RWPE1 (cell line): ENCODE results near the gene AUTS2.

Source experiments
- CTCF ChIA-PET: fragments of 350-600 bp; sonication (Branson Sonifier 250); formaldehyde crosslinking; extraction: SDS; loops from one replicate; lab custom pipeline; 2021; lab: Yijun Ruan, JAX
- POLR2A ChIA-PET: fragments of 400-600 bp; formaldehyde crosslinking; extraction: SDS; loops from one replicate; lab custom pipeline; 2020; ENCODE audit warnings: antibody characterized with exemption; ENCODE audit not compliant: low non-redundant PET; lab: Yijun Ruan, JAX
- DNase-seq: peaks from one replicate; pipeline ENCODE4 v3.0.0; 2012; ENCODE audit warnings: low spot score
- H3K27ac ChIP-seq: fragments of 450-650 bp; 2 replicates; pipeline ENCODE4 v1.5.1; 2017
- TF ChIP-seq, protein P1 (sequence below): fragments of 450-650 bp; conservative IDR thresholded peaks from 2 replicates; pipeline ENCODE4 v1.5.1; 2017; ENCODE audit warnings: low read depth, mild to moderate bottlenecking

AUTS2 gene

DNA sequence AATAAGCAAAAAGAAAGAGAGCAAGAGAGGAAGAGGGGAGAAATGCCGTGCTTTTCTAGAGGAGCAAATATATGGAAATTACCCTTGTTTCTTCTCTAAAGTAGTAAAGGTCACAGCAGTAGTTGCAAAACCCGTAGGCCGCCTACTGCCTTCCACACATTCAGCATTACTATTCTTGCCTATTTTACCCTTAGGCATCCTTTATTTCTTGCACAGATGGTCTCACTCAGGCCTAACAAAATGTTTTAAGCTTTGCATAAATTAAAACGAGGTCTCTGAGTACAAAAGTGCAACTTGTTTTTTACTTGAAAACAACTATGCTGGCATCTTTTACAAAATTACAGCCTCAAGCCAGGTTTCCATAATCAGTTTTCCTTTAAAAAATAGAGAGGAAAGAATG, 644.6 kb downstream of the AUTS2 start:
- TF ChIP-seq, protein P1, sequence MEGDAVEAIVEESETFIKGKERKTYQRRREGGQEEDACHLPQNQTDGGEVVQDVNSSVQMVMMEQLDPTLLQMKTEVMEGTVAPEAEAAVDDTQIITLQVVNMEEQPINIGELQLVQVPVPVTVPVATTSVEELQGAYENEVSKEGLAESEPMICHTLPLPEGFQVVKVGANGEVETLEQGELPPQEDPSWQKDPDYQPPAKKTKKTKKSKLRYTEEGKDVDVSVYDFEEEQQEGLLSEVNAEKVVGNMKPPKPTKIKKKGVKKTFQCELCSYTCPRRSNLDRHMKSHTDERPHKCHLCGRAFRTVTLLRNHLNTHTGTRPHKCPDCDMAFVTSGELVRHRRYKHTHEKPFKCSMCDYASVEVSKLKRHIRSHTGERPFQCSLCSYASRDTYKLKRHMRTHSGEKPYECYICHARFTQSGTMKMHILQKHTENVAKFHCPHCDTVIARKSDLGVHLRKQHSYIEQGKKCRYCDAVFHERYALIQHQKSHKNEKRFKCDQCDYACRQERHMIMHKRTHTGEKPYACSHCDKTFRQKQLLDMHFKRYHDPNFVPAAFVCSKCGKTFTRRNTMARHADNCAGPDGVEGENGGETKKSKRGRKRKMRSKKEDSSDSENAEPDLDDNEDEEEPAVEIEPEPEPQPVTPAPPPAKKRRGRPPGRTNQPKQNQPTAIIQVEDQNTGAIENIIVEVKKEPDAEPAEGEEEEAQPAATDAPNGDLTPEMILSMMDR: no peak
- H3K27ac ChIP-seq: no peak overlapping the region
- ChIA-PET POLR2A (no interaction called here), CTCF (no interaction called here)
- no peak for DNase-seq

GRCh38 chr7:70243443-70243842, 645.2 kb downstream of the AUTS2 start:
- POLR2A ChIA-PET: no interaction called here
- TF ChIP-seq, protein P1: no peak
- no peak overlapping the region for H3K27ac ChIP-seq
- no peak for DNase-seq
- CTCF ChIA-PET: no interaction called here

DNA sequence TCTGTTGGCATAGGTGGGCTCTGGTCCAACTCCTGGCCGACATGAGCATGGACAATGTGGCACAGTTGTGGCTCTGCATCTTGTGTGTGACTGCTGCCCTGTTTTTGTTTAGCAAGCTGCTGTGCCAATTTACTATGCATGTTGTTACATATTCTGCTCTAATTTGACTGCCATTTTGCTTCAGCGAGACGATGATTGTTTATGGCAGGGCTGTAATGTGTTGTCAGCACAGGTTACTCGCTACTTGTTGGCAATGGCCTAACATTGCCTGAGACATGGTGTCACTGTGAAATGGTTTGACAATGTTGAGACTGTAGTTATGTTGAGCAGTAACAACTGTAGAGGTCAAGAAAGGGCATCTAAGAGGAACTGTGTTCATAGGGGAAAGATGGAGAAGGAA, 659.6 kb downstream of the AUTS2 start:
- TF ChIP-seq, protein P1: no peak
- POLR2A ChIA-PET: no interaction called here
- DNase-seq: no peak
- CTCF ChIA-PET: interaction anchor here (0.6 kb wide), 1 partner anchor 124 kb away, joined by 5 read pairs; no protein-coding TSS in a partner anchor
- no peak overlapping the region for H3K27ac ChIP-seq

DNA sequence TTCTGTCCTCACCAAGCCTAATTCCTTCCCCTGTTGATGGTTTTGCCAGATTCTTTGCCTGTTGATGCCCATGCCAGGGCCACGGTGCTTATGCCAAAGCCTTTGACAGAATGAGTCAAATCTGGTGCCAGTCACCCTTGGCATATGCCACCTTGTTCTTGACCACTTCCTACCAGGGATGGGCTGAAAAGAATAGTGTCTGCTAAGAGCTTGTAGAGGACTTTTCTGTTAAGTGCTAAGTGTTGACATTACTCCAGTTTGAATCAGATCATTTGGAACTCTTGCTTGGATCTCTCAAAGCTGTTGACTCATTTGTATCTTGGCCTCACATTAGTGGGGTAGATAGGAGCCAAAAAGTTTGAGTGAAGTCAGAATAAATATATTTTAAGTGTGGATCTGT, 661.2 kb downstream of the AUTS2 start:
- POLR2A ChIA-PET: no interaction called here
- no peak for DNase-seq
- H3K27ac ChIP-seq: no peak overlapping the region
- TF ChIP-seq, protein P1: no peak
- CTCF ChIA-PET: interaction anchor here (0.6 kb wide), 2 partner anchors 98 to 194 kb away, joined by 3 to 4 read pairs; no protein-coding TSS in a partner anchor

GRCh38 chr7:70263471-70264255, 665.4 kb downstream of the AUTS2 start:
- DNase-seq: no peak
- ChIA-PET CTCF (no interaction called here), POLR2A (no interaction called here)
- H3K27ac ChIP-seq: no peak overlapping the region
- TF ChIP-seq, protein P1: no peak

GRCh38 chr7:70266186-70266585, 667.9 kb downstream of the AUTS2 start:
- DNase-seq: no peak
- POLR2A ChIA-PET: no interaction called here
- no peak overlapping the region for H3K27ac ChIP-seq
- TF ChIP-seq, protein P1: no peak
- CTCF ChIA-PET: no interaction called here
